IMR-90 (cell line): Measurements from ENCODE around the gene VPS52. TPM values are rescaled to one million over a fixed set of nuclear protein-coding genes. Genes with fewer than 3 reads are reported as not detected.

Experiments used
- BHLHE40 ChIP-seq: fragments of 150-350 bp; IDR thresholded peaks from 2 replicates; pipeline ENCODE4 v1.6.1; 2016; ENCODE audit warnings: mild to moderate bottlenecking, low read depth, low read length
- FOS ChIP-seq: fragments of 150-350 bp; IDR thresholded peaks from 2 replicates; pipeline ENCODE4 v1.6.1; 2016; ENCODE audit warnings: low read depth, low read length
- RAD21 ChIP-seq: IDR thresholded peaks from 2 replicates; pipeline ENCODE4 v1.6.1; 2012; ENCODE audit warnings: low read length, improper control_type of control experiment
- polyA plus RNA-seq, 3 experiments: library from polyadenylated mRNA; depleted of rRNA; stranded (reverse); fragments of >200 nt; gene quantifications; 2 replicates each; pipeline ENCODE4 v1.2.3, GENCODE V29; 2012; ENCODE audit warnings: low replicate concordance in 1 of 3
- total RNA-seq: library from RNA; depleted of rRNA; stranded (reverse); fragments of >200 nt; gene quantifications from 2 replicates; pipeline ENCODE4 v1.2.3, GENCODE V29; 2012

VPS52 gene
- total and polyA plus RNA-seq, 2 of the 4 experiments (the other 2 are of a cell fraction): 29.8 to 54.6 TPM

DNA sequence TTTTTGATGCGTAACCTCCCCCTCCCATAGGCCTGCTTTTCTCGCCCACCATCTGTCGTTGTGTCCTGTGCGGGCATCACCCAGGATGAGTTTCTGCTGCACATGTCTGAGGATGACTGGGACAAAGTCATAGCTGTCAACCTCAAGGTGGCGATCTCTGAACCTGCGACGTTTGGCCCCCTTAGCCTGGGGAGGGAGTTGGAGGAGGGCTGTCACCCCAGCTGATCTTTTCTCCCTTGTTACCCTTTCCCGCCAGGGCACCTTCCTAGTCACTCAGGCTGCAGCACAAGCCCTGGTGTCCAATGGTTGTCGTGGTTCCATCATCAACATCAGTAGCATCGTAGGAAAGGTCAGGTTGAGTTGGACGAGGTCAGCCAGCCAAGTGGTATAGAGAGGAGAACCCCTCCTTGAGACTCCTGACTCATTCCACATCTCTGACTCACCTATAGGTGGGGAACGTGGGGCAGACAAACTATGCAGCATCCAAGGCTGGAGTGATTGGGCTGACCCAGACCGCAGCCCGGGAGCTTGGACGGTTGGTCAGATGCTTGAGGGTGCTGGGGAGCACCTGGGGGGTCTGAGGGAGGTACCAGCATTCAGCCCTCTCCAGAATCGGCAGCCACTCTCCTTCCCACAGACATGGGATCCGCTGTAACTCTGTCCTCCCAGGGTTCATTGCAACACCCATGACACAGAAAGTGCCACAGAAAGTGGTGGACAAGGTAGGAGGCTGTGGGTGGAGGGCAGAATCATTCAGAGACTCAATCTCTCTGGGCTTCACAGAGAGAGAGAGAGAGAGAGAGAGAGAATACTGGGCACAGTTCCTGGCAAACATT is 66.3 kb downstream of the VPS52 start (continued):
- TF ChIP-seq FOS: peak; percentile 54; the same call in 1 of the 2 replicates
- TF ChIP-seq RAD21: no peak
- TF ChIP-seq BHLHE40: no peak
